Keratinocyte (primary cell): ENCODE measurements around the gene SCN10A. TPM values are rescaled to one million over a fixed set of nuclear protein-coding genes. Genes with fewer than 3 reads are reported as not detected.

Experiments used
- DNase-seq: peaks from one replicate; pipeline ENCODE4 v3.0.0-alpha.2; 2011; ENCODE audit warnings: low read depth, missing footprints, low spot score
- FAIRE-seq: peaks from 2 replicates; lab custom pipeline; 2011; peaks lifted over from hg19 to GRCh38; lab: Jason Lieb, UNC
- H2AFZ ChIP-seq: 2 replicates; pipeline ENCODE4 v1.6.0; 2012; ENCODE audit warnings: low read length, control low read depth, inconsistent platforms; ENCODE audit not compliant: control insufficient read depth
- H3K27ac ChIP-seq: 2 replicates; pipeline ENCODE4 v1.5.1; 2011; ENCODE audit warnings: low read length; ENCODE audit not compliant: control insufficient read depth, insufficient read depth
- H3K27me3 ChIP-seq: 3 replicates; pipeline ENCODE4 v1.6.0; 2011; ENCODE audit warnings: low read length; ENCODE audit not compliant: control insufficient read depth, insufficient read depth; ENCODE audit errors: extremely low read depth
- H3K36me3 ChIP-seq, 2 experiments: 2 replicates in 1 of 2; 3 replicates in 1 of 2; pipeline ENCODE4 v1.5.1; 2011; ENCODE audit warnings: low read length in 2 of 2, mild to moderate bottlenecking in 1 of 2; ENCODE audit not compliant: control insufficient read depth in 2 of 2, insufficient read depth in 2 of 2; ENCODE audit errors: extremely low read depth in 1 of 2
- H3K4me1 ChIP-seq: 3 replicates; pipeline ENCODE4 v1.5.1; 2011; ENCODE audit warnings: low read length; ENCODE audit not compliant: control insufficient read depth, insufficient read depth; ENCODE audit errors: extremely low read depth
- H3K4me2 ChIP-seq: 3 replicates; pipeline ENCODE4 v1.6.0; 2011; ENCODE audit warnings: low read depth, low read length; ENCODE audit not compliant: control insufficient read depth, insufficient read depth; ENCODE audit errors: extremely low read depth
- H3K4me3 ChIP-seq, 3 experiments: fragments of 200-600 bp in 1 of 3; sonication (generic) in 1 of 3; 2 replicates in 2 of 3; 3 replicates in 1 of 3; pipeline ENCODE4 v1.5.1; 2011 to 2016; ENCODE audit warnings: low read length in 3 of 3, mild to moderate bottlenecking in 3 of 3, control low read depth in 2 of 3, inconsistent platforms in 1 of 3, low read depth in 1 of 3, mixed read lengths in 1 of 3, mixed run types in 1 of 3, moderate library complexity in 1 of 3; ENCODE audit not compliant: control insufficient read depth in 2 of 3, insufficient read depth in 2 of 3; ENCODE audit errors: extremely low read depth in 1 of 3
- H3K79me2 ChIP-seq: 2 replicates; pipeline ENCODE4 v1.6.0; 2012; ENCODE audit warnings: low read length; ENCODE audit not compliant: control insufficient read depth, insufficient read depth
- H3K9ac ChIP-seq: 3 replicates; pipeline ENCODE4 v1.6.0; 2011; ENCODE audit warnings: low read length; ENCODE audit not compliant: control insufficient read depth, insufficient read depth; ENCODE audit errors: extremely low read depth
- H3K9me1 ChIP-seq: 3 replicates; pipeline ENCODE4 v1.6.0; 2011; ENCODE audit warnings: low read length; ENCODE audit not compliant: control insufficient read depth, insufficient read depth; ENCODE audit errors: extremely low read depth
- H3K9me3 ChIP-seq: 2 replicates; pipeline ENCODE4 v1.5.1; 2012; ENCODE audit warnings: low read depth, low read length; ENCODE audit not compliant: control insufficient read depth
- H4K20me1 ChIP-seq: 3 replicates; pipeline ENCODE4 v1.6.0; 2011; ENCODE audit warnings: low read length; ENCODE audit not compliant: control insufficient read depth, insufficient read depth; ENCODE audit errors: extremely low read depth
- EZH2 ChIP-seq: IDR thresholded peaks from one replicate; pipeline ENCODE4 v1.6.1; 2012; ENCODE audit warnings: inconsistent platforms, mild to moderate bottlenecking, low read length, moderate library complexity
- dilution Hi-C: fragments of 300-500 bp; cut with MboI; formaldehyde crosslinking; loops from one replicate; pipeline ENCODE4 v1.7.0; 2020; ENCODE audit warnings: low sequenced_read_pairs; ENCODE audit not compliant: extremely low pct_ligation_motif_present
- polyA plus RNA-seq, 5 experiments: library from polyadenylated mRNA; depleted of rRNA in 3 of 5; stranded (reverse) in 3 of 5; stranded (forward) in 1 of 5; unstranded in 1 of 5; fragments of >200 nt; gene quantifications; 1 replicate in 1 of 5; 2 replicates in 3 of 5; 3 replicates in 1 of 5; pipeline versions ENCODE4 v1.2.1 to v1.2.3, GENCODE V29; 2011 to 2012; ENCODE audit warnings: missing spikeins in 2 of 5, low read depth in 1 of 5, low replicate concordance in 1 of 5
- TF ChIP-seq, protein P1 (sequence below), 3 experiments: IDR thresholded peaks in 1 of 3; conservative IDR thresholded peaks in 1 of 3; optimal IDR thresholded peaks in 1 of 3; 2 replicates in 2 of 3; 3 replicates in 1 of 3; pipeline versions ENCODE3 to v1.5.1; 2011; ENCODE audit warnings: low read length in 3 of 3, mild to moderate bottlenecking in 3 of 3, moderate library complexity in 2 of 3, control low read depth in 1 of 3, inconsistent platforms in 1 of 3; ENCODE audit not compliant: insufficient read depth in 2 of 3; ENCODE audit errors: extremely low read depth in 1 of 3

SCN10A gene
- polyA plus RNA-seq, 1 donor (not counting 4 experiments of a cell fraction or from before 2014, with no cell fraction given): not detected

DNA sequence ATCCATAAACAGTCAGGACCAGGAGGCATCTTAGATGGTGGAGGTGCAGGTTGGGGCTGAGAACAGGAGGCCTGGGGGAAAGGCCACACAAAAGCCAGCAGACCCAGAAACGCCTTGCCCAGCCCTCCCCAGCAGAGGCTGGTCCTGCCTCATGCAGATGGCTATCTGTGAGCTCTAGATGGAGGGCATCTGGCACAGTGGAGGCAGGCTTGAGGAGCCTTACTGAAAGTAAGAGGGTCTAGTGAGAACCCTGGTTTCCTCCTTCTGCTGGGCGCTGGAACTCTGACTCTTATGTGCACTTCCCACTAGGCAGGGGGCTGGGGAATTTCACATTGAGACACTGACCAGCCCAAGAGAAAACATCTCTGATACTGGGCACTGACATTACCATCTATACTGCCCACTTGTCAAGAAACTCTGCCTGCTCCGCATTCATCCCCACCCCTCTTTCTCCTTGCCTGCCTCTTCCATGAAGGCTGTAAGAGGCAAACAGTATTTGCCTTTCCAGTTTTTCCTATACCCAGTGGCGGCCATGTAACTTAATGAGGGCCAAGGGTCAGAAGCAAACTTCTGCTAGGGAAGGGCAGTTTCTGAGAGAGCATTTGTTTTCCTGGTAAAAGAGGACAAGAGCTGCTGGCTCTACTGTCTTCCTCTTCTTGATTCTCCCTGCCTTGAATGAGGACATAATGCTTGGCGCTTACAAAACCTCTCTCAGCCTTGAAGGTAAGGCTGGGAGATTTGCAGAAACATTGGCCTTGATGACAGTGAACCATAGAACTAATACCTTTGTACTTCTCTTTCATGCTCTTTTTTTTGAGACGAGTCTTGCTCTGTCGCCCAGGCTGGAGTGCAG lies 162.1 kb downstream of the SCN10A start:
- dilution Hi-C loops: loop anchor here (10.0 kb wide), 1 partner anchor 139 kb away; no protein-coding TSS in a partner anchor
- Histone ChIP-seq H3K79me2 (no peaks in the 10 kb centered on the region), H3K4me1 (peaks cover 14% of the 10 kb centered on the region), H3K4me3 (no peak overlapping the region), H3K27me3 (peaks cover 16% of the 10 kb centered on the region), H3K36me3 (no peaks in the 10 kb centered on the region), H3K27ac (no peak overlapping the region), H3K4me2 (no peak overlapping the region), H2AFZ (no peak overlapping the region), H4K20me1 (no peaks in the 10 kb centered on the region), H3K9me3 (no peaks in the 10 kb centered on the region), H3K9me1 (no peaks in the 10 kb centered on the region), H3K9ac (no peak overlapping the region)
- DNase-seq (no peak), FAIRE-seq (no peak)
- TF ChIP-seq EZH2: no peak
- TF ChIP-seq, protein P1, sequence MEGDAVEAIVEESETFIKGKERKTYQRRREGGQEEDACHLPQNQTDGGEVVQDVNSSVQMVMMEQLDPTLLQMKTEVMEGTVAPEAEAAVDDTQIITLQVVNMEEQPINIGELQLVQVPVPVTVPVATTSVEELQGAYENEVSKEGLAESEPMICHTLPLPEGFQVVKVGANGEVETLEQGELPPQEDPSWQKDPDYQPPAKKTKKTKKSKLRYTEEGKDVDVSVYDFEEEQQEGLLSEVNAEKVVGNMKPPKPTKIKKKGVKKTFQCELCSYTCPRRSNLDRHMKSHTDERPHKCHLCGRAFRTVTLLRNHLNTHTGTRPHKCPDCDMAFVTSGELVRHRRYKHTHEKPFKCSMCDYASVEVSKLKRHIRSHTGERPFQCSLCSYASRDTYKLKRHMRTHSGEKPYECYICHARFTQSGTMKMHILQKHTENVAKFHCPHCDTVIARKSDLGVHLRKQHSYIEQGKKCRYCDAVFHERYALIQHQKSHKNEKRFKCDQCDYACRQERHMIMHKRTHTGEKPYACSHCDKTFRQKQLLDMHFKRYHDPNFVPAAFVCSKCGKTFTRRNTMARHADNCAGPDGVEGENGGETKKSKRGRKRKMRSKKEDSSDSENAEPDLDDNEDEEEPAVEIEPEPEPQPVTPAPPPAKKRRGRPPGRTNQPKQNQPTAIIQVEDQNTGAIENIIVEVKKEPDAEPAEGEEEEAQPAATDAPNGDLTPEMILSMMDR (optimal IDR thresholded peaks at IDR 0.05 in 1 of 3, IDR thresholded peaks at IDR 0.05 in 1 of 3, conservative IDR thresholded peaks at IDR 0.05 in 1 of 3; ENCODE audit: extremely low read depth in 1 of 3, insufficient read depth in 2 of 3, low read length in 3 of 3): no peak

DNA sequence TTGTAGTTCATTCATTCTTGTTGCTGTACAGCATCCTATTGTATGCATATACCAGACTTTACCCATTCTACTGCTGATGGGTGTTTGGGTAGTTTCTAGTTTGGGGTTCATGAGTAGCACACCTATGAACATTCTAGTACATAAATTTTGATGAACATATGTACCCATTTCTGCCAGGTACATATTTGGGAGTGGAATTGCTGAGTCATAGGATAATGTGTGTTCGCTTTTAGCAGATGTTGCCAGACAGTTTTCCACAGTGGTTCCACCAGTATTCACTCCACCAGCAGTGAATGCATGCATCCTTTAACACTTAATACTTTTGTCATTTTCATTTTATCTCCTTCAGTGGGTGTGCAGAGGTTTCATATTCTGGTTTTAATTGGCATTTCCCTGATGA lies 163.1 kb downstream of the SCN10A start:
- Histone ChIP-seq H3K9me1 (no peaks in the 10 kb centered on the region), H3K36me3 (no peaks in the 10 kb centered on the region), H3K9ac (no peak overlapping the region), H3K4me3 (no peak overlapping the region), H2AFZ (no peak overlapping the region), H3K9me3 (no peaks in the 10 kb centered on the region), H3K4me2 (no peak overlapping the region), H3K27me3 (peaks cover 22% of the 10 kb centered on the region), H3K27ac (no peak overlapping the region), H3K79me2 (no peaks in the 10 kb centered on the region), H3K4me1 (peaks cover 7% of the 10 kb centered on the region), H4K20me1 (no peaks in the 10 kb centered on the region)
- DNase-seq: no peak
- dilution Hi-C loops: loop anchor here (10.0 kb wide), 1 partner anchor 138 kb away; no protein-coding TSS in a partner anchor
- TF ChIP-seq, protein P1 (optimal IDR thresholded peaks at IDR 0.05 in 1 of 3, IDR thresholded peaks at IDR 0.05 in 1 of 3, conservative IDR thresholded peaks at IDR 0.05 in 1 of 3; ENCODE audit: extremely low read depth in 1 of 3, insufficient read depth in 2 of 3, low read length in 3 of 3): no peak
- no peak for TF ChIP-seq EZH2
- no peak for FAIRE-seq
